HG03575 (cell line): ENCODE data around the gene LTBP4.
"Not testable (repeated sequence)": the region's sequence is repeated elsewhere in the genome, so short reads cannot be mapped to it uniquely, and the experiment has no call there.

Experiments
- ATAC-seq: cut with Tn5 transposase; IDR thresholded peaks from one replicate; pipeline ENCODE4 v1.9.1; 2021; ENCODE audit not compliant: unreplicated experiment, insufficient number of reproducible peaks, low FRiP score; ENCODE audit errors: extremely low read depth

The LTBP4 gene

GRCh38 chr19:40649903-40650675 is 48.9 kb downstream of the LTBP4 start:
- ATAC-seq, result not testable (repeated sequence)

GRCh38 chr19:40650749-40651305 is 49.7 kb downstream of the LTBP4 start:
- ATAC-seq, result no peak

- not testable (repeated sequence) for ATAC-seq
These were observed 51.1 kb downstream of the LTBP4 start for GRCh38 chr19:40652303-40652702.

GRCh38 chr19:40655684-40656083 is 54.5 kb downstream of the LTBP4 start:
- not testable (repeated sequence) for ATAC-seq

GRCh38 chr19:40658031-40658430 is 56.9 kb downstream of the LTBP4 start:
- ATAC-seq, result no peak

GRCh38 chr19:40659116-40659515 is 57.9 kb downstream of the LTBP4 start:
- ATAC-seq, result no peak

GRCh38 chr19:40659566-40659965 is 58.4 kb downstream of the LTBP4 start:
- no peak for ATAC-seq

GRCh38 chr19:40661616-40662015 is 60.4 kb downstream of the LTBP4 start:
- no peak for ATAC-seq

GRCh38 chr19:40662925-40663694 is 61.9 kb downstream of the LTBP4 start:
- ATAC-seq, result no peak

GRCh38 chr19:40663695-40664692 is 62.8 kb downstream of the LTBP4 start:
- no peak for ATAC-seq

- no peak for ATAC-seq
These were observed 65.8 kb downstream of the LTBP4 start for GRCh38 chr19:40666803-40667438.

- no peak for ATAC-seq
These were observed 66.4 kb downstream of the LTBP4 start for GRCh38 chr19:40667602-40668001.

GRCh38 chr19:40668991-40669614 is 67.9 kb downstream of the LTBP4 start:
- ATAC-seq, result no peak

GRCh38 chr19:40671404-40671803 is 70.2 kb downstream of the LTBP4 start:
- no peak for ATAC-seq

- ATAC-seq, result no peak
These were observed 70.9 kb downstream of the LTBP4 start for GRCh38 chr19:40672038-40672437.

- no peak for ATAC-seq
These were observed 71.6 kb downstream of the LTBP4 start for GRCh38 chr19:40672573-40673299.

- no peak for ATAC-seq
These were observed 72.2 kb downstream of the LTBP4 start for GRCh38 chr19:40673397-40673796.
